Vagina (tissue), 2 donors: ENCODE results near the gene MT3. TPM values are rescaled to one million over a fixed set of nuclear protein-coding genes. Genes with fewer than 3 reads are reported as not detected.

ENCODE experiments used
- DNase-seq, 2 donors: peaks; one replicate each; pipeline ENCODE4 v3.0.0-alpha.2; 2017; ENCODE audit errors: extremely low spot score in 2 of 2
- H3K27ac ChIP-seq: fragments of 200-600 bp; sonication (generic); one replicate; pipeline ENCODE4 v1.5.1; 2019
- H3K27me3 ChIP-seq: fragments of 200-600 bp; sonication (generic); one replicate; pipeline ENCODE4 v1.5.1; 2019
- H3K36me3 ChIP-seq, 2 donors: fragments of 200-600 bp; sonication (generic); one replicate each; pipeline ENCODE4 v1.5.1; 2017 to 2019
- H3K4me1 ChIP-seq: fragments of 200-600 bp; sonication (generic); one replicate; pipeline ENCODE4 v1.5.1; 2019
- H3K4me3 ChIP-seq, 2 donors: fragments of 200-600 bp; sonication (generic); 1 replicate in 1 of 2; 2 replicates in 1 of 2; pipeline ENCODE4 v1.5.1; 2016 to 2019
- H3K9me3 ChIP-seq: fragments of 200-600 bp; sonication (generic); one replicate; pipeline ENCODE4 v1.5.1; 2019
- CTCF ChIP-seq, 3 experiments: fragments of 450-650 bp in 2 of 3; fragments of 200-600 bp in 1 of 3; sonication (generic) in 1 of 3; IDR thresholded peaks; one replicate each; pipeline ENCODE4 v1.5.1; 2017 to 2019; ENCODE audit warnings: antibody characterized with exemption in 3 of 3, mild to moderate bottlenecking in 2 of 3, moderate library complexity in 2 of 3
- POLR2A ChIP-seq, 2 donors: fragments of 450-650 bp; IDR thresholded peaks; one replicate each; pipeline ENCODE4 v1.6.1; 2017; ENCODE audit warnings: antibody characterized with exemption in 2 of 2, mild to moderate bottlenecking in 2 of 2, moderate library complexity in 2 of 2
- POLR2AphosphoS5 ChIP-seq, 2 donors: sonication (generic); formaldehyde crosslinking; IDR thresholded peaks; one replicate each; pipeline ENCODE4 v1.9.0; 2017; ENCODE audit warnings: antibody characterized with exemption in 2 of 2, mild to moderate bottlenecking in 2 of 2, low read depth in 1 of 2; ENCODE audit not compliant: insufficient read depth in 1 of 2
- intact Hi-C: fragments of 100-400 bp; cut with DNase I; formaldehyde crosslinking; loops from one replicate; pipeline ENCODE4 v1.15.1; 2023
- total RNA-seq: library from RNA; depleted of rRNA; stranded (reverse); fragments of >200 nt; gene quantifications from one replicate; pipeline ENCODE4 v1.2.3, GENCODE V29; 2016

MT3 gene
- total RNA-seq, 1 donor from 2014 or later: 12.8 TPM

GRCh38 chr16:56608876-56609462, 19.6 kb downstream of the MT3 start:
- Histone ChIP-seq H3K4me1 (peaks cover 51% of the 10 kb centered on the region), H3K27ac (peak overlapping the region; percentile 83), H3K27me3 (no peaks in the 10 kb centered on the region), H3K4me3 (peak overlapping the region; percentile 63 to 67), H3K9me3 (no peaks in the 10 kb centered on the region), H3K36me3 (no peaks in the 10 kb centered on the region)
- no peak for DNase-seq
- intact Hi-C loops: loop anchor here (2.0 kb wide), 1 partner anchor 24 kb away; the partner anchor contains the start of gene MT1M
- no peak for TF ChIP-seq CTCF (IDR thresholded peaks at IDR 0.05)

GRCh38 chr16:56609463-56609921, 20.2 kb downstream of the MT3 start:
- Histone ChIP-seq H3K9me3 (no peaks in the 10 kb centered on the region), H3K27me3 (no peaks in the 10 kb centered on the region), H3K4me3 (peak overlapping the region; percentile 63 to 67), H3K27ac (peak overlapping the region; percentile 83), H3K4me1 (peaks cover 51% of the 10 kb centered on the region), H3K36me3 (no peaks in the 10 kb centered on the region)
- intact Hi-C loops: loop anchor here (2.0 kb wide), 1 partner anchor 23 kb away; the partner anchor contains the start of gene MT1M
- no peak for DNase-seq
- TF ChIP-seq POLR2AphosphoS5 (IDR thresholded peaks at IDR 0.05; ENCODE audit: insufficient read depth in 1 of 2, low read depth in 1 of 2) (no peak), CTCF (IDR thresholded peaks at IDR 0.05) (peak in 1 of 3 experiments; percentile 27)

- H3K4me1 ChIP-seq: peaks cover 51% of the 10 kb centered on the region
- no peaks in the 10 kb centered on the region for H3K9me3 ChIP-seq
- TF ChIP-seq POLR2AphosphoS5 (IDR thresholded peaks at IDR 0.05; ENCODE audit: insufficient read depth in 1 of 2, low read depth in 1 of 2) (peak in 1 of 2 donors; percentile 79), CTCF (IDR thresholded peaks at IDR 0.05) (no peak), POLR2A (IDR thresholded peaks at IDR 0.05) (no peak)
- peak overlapping the region; percentile 63 to 67 for H3K4me3 ChIP-seq
- DNase-seq: no peak
- no peaks in the 10 kb centered on the region for H3K36me3 ChIP-seq
- no peaks in the 10 kb centered on the region for H3K27me3 ChIP-seq
- intact Hi-C loops: loop anchor here (2.0 kb wide), 1 partner anchor 15 kb away; the partner anchor contains the start of gene MT1E
- peak overlapping the region; percentile 83 for H3K27ac ChIP-seq
Observed at GRCh38 chr16:56610017-56610608, 20.8 kb downstream of the MT3 start.

- Histone ChIP-seq H3K4me3 (peak overlapping the region; percentile 63 to 67), H3K27me3 (no peaks in the 10 kb centered on the region), H3K36me3 (no peaks in the 10 kb centered on the region), H3K4me1 (peaks cover 48% of the 10 kb centered on the region), H3K27ac (peak overlapping the region; percentile 83), H3K9me3 (no peaks in the 10 kb centered on the region)
- intact Hi-C loops: loop anchor here (2.0 kb wide), 1 partner anchor 14 kb away; the partner anchor contains the start of gene MT1E
- DNase-seq: no peak
- TF ChIP-seq CTCF (IDR thresholded peaks at IDR 0.05): no peak
- no peak for TF ChIP-seq POLR2A (IDR thresholded peaks at IDR 0.05)
- TF ChIP-seq POLR2AphosphoS5 (IDR thresholded peaks at IDR 0.05; ENCODE audit: insufficient read depth in 1 of 2, low read depth in 1 of 2): no peak
Observed at GRCh38 chr16:56610609-56611111, 21.3 kb downstream of the MT3 start.
